ENCODE data around the gene ETFB. TPM values are rescaled to one million over a fixed set of nuclear protein-coding genes. Genes with fewer than 3 reads are reported as not detected.
A peak's percentile ranks its signal among the peaks of the same experiment; 100 is the strongest.

The ETFB gene
- total and polyA plus RNA-seq, 10 of the 15 experiments (the other 5 are each of a cell fraction or from before 2014, with no cell fraction given): 15.1 to 166 (median 87.8) TPM

GRCh38 chr19:51367565-51368365 lies 1.6 kb upstream of the ETFB start (continued):
- TF ChIP-seq EP300 (IDR thresholded peaks at IDR 0.05; ENCODE audit: borderline replicate concordance in 1 of 2, control insufficient read depth in 1 of 2, low read depth in 2 of 2, low read length in 2 of 2) (no peak), ZBTB33 (IDR thresholded peaks at IDR 0.05) (no peak), SMARCA5 (IDR thresholded peaks at IDR 0.05) (no peak), SPI1 (IDR thresholded peaks at IDR 0.05; ENCODE audit: borderline replicate concordance, insufficient read depth, low read depth, low read length) (no peak), RBBP5 (conservative IDR thresholded peaks at IDR 0.05) (no peak), ETV6 (conservative IDR thresholded peaks at IDR 0.05 in 1 of 2, IDR thresholded peaks at IDR 0.05 in 1 of 2; ENCODE audit: borderline replicate concordance in 1 of 2, low read depth in 1 of 2) (no peak), WRNIP1 (IDR thresholded peaks at IDR 0.05; ENCODE audit: borderline replicate concordance, low read depth, low read length) (no peak), TCF12 (IDR thresholded peaks at IDR 0.05; ENCODE audit: low read depth, low read length) (peak; percentile 8; the same call in 1 of the 2 replicates), MTA3 (IDR thresholded peaks at IDR 0.05; ENCODE audit: borderline replicate concordance, low read length) (no peak), KLF5 (IDR thresholded peaks at IDR 0.05; ENCODE audit: partially characterized antibody) (no peak), ATF7 (IDR thresholded peaks at IDR 0.05; ENCODE audit: low read depth) (0 out of 2 replicates have a peak, but pooled peaks have one; percentile 16), FOXM1 (IDR thresholded peaks at IDR 0.05; ENCODE audit: low read depth, low read length) (no peak)
- TF ChIP-seq, protein P1, sequence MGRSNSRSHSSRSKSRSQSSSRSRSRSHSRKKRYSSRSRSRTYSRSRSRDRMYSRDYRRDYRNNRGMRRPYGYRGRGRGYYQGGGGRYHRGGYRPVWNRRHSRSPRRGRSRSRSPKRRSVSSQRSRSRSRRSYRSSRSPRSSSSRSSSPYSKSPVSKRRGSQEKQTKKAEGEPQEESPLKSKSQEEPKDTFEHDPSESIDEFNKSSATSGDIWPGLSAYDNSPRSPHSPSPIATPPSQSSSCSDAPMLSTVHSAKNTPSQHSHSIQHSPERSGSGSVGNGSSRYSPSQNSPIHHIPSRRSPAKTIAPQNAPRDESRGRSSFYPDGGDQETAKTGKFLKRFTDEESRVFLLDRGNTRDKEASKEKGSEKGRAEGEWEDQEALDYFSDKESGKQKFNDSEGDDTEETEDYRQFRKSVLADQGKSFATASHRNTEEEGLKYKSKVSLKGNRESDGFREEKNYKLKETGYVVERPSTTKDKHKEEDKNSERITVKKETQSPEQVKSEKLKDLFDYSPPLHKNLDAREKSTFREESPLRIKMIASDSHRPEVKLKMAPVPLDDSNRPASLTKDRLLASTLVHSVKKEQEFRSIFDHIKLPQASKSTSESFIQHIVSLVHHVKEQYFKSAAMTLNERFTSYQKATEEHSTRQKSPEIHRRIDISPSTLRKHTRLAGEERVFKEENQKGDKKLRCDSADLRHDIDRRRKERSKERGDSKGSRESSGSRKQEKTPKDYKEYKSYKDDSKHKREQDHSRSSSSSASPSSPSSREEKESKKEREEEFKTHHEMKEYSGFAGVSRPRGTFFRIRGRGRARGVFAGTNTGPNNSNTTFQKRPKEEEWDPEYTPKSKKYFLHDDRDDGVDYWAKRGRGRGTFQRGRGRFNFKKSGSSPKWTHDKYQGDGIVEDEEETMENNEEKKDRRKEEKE (IDR thresholded peaks at IDR 0.05): no peak
- TF ChIP-seq, protein P2, sequence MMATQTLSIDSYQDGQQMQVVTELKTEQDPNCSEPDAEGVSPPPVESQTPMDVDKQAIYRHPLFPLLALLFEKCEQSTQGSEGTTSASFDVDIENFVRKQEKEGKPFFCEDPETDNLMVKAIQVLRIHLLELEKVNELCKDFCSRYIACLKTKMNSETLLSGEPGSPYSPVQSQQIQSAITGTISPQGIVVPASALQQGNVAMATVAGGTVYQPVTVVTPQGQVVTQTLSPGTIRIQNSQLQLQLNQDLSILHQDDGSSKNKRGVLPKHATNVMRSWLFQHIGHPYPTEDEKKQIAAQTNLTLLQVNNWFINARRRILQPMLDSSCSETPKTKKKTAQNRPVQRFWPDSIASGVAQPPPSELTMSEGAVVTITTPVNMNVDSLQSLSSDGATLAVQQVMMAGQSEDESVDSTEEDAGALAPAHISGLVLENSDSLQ (IDR thresholded peaks at IDR 0.05): peak; percentile 89
- TF ChIP-seq, protein P3, sequence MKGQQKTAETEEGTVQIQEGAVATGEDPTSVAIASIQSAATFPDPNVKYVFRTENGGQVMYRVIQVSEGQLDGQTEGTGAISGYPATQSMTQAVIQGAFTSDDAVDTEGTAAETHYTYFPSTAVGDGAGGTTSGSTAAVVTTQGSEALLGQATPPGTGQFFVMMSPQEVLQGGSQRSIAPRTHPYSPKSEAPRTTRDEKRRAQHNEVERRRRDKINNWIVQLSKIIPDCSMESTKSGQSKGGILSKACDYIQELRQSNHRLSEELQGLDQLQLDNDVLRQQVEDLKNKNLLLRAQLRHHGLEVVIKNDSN (IDR thresholded peaks at IDR 0.05; ENCODE audit: borderline replicate concordance, extremely low read length, insufficient read depth, low read depth, low read length): no peak
- TF ChIP-seq, protein P4, sequence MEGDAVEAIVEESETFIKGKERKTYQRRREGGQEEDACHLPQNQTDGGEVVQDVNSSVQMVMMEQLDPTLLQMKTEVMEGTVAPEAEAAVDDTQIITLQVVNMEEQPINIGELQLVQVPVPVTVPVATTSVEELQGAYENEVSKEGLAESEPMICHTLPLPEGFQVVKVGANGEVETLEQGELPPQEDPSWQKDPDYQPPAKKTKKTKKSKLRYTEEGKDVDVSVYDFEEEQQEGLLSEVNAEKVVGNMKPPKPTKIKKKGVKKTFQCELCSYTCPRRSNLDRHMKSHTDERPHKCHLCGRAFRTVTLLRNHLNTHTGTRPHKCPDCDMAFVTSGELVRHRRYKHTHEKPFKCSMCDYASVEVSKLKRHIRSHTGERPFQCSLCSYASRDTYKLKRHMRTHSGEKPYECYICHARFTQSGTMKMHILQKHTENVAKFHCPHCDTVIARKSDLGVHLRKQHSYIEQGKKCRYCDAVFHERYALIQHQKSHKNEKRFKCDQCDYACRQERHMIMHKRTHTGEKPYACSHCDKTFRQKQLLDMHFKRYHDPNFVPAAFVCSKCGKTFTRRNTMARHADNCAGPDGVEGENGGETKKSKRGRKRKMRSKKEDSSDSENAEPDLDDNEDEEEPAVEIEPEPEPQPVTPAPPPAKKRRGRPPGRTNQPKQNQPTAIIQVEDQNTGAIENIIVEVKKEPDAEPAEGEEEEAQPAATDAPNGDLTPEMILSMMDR (IDR thresholded peaks at IDR 0.05 in 2 of 3, conservative IDR thresholded peaks at IDR 0.05 in 1 of 3; ENCODE audit: control insufficient read depth in 2 of 3, extremely low read depth in 1 of 3, insufficient read depth in 1 of 3, low read depth in 3 of 3, low read length in 3 of 3): no peak
- TF ChIP-seq, protein P5, sequence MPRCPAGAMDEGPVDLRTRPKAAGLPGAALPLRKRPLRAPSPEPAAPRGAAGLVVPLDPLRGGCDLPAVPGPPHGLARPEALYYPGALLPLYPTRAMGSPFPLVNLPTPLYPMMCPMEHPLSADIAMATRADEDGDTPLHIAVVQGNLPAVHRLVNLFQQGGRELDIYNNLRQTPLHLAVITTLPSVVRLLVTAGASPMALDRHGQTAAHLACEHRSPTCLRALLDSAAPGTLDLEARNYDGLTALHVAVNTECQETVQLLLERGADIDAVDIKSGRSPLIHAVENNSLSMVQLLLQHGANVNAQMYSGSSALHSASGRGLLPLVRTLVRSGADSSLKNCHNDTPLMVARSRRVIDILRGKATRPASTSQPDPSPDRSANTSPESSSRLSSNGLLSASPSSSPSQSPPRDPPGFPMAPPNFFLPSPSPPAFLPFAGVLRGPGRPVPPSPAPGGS (IDR thresholded peaks at IDR 0.05; ENCODE audit: borderline replicate concordance, insufficient read depth, low read depth, low read length, poor library complexity, severe bottlenecking): peak; percentile 15
